Measurements from ENCODE around the gene TRABD2A.

DNA sequence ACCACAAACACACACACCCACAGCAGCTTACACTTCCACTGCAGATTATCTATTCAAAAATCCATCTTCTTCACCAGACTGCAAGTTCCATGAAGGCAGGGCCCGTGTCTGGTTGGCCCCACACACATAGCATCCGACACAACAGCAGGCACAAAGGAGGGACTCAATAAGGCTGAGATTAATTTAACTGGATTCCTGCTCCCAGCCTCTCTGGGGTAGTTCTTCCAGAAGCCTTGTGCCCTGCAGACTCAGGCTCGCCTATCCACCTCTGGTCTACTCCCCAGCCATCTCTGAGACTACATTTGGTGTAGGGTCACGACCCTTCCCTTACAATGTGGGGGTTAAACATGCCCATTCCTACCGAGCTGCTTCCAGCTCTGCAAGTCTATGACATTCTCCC lies 57.7 kb downstream of the TRABD2A start:
- TF ChIP-seq, protein P1, sequence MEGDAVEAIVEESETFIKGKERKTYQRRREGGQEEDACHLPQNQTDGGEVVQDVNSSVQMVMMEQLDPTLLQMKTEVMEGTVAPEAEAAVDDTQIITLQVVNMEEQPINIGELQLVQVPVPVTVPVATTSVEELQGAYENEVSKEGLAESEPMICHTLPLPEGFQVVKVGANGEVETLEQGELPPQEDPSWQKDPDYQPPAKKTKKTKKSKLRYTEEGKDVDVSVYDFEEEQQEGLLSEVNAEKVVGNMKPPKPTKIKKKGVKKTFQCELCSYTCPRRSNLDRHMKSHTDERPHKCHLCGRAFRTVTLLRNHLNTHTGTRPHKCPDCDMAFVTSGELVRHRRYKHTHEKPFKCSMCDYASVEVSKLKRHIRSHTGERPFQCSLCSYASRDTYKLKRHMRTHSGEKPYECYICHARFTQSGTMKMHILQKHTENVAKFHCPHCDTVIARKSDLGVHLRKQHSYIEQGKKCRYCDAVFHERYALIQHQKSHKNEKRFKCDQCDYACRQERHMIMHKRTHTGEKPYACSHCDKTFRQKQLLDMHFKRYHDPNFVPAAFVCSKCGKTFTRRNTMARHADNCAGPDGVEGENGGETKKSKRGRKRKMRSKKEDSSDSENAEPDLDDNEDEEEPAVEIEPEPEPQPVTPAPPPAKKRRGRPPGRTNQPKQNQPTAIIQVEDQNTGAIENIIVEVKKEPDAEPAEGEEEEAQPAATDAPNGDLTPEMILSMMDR (IDR thresholded peaks at IDR 0.05; ENCODE audit: low read length), result no peak
- TF ChIP-seq EZH2 (optimal IDR thresholded peaks at IDR 0.05; ENCODE audit: low read depth, low read length) (no peak), EZH2phosphoT487 (IDR thresholded peaks at IDR 0.05; ENCODE audit: low read length) (no peak)
